Activated CD8-positive, alpha-beta memory T cell treated with anti-CD3 and anti-CD28 coated beads, Interleukin-2, amount 50 U/mL, for 24 hours (primary cell): Measurements from ENCODE around the gene NAGPA.
"Not testable (repeated sequence)": the region's sequence is repeated elsewhere in the genome, so short reads cannot be mapped to it uniquely, and the experiment has no call there.

Experiments
- DNase-seq: peaks from one replicate; pipeline ENCODE4 v3.0.0-alpha.2; 2020; ENCODE audit errors: extremely low read depth

Gene NAGPA

DNA sequence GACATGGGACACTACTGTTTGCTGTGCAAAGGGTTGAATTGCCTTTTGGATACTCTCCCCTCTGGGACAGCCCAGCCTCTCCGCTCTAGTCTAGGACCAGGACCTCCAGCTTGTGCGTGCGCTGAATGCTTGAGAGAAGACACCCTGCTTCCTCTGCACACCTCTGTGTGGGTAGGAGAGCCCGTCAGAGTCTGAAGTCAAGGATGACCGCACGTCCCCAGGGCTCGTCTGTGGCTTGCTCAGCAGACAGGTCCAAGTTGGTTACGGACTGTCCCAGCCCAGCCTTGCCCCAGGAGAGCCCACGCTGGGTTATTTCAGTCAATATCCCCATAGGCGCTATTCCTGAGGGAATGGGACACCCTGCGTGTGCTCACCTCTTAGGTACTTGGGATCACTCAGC lies 28.3 kb upstream of the NAGPA start:
- DNase-seq, result no peak

GRCh38 chr16:5060073-5060641 lies 26.4 kb upstream of the NAGPA start:
- DNase-seq, result no peak

- DNase-seq, result no peak
Observed at GRCh38 chr16:5059386-5060072, 25.8 kb upstream of the NAGPA start.

DNA sequence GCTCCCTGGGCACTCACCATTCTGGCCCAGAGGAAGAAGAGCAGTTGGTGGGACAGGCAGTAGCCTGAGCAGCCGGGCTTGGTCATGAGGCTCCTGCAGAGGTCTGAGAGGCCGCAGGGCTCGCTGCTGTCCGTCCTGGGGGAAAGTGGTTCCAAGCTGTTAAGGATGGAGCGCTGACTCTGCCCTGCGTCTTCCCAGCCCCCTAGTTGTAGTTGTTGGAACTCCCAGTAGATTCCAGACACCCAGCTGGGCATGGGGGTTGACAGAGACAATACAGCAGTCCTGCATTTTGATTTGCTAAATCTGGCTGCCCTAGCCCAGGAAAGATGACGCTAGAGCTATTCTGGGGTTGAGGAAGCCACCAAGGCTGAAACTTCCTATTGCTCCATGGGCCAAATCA lies 24.7 kb upstream of the NAGPA start:
- DNase-seq, result no peak

- DNase-seq, result no peak
Observed at GRCh38 chr16:5056352-5056751, 22.6 kb upstream of the NAGPA start.

GRCh38 chr16:5054876-5055865 lies 21.4 kb upstream of the NAGPA start:
- no peak for DNase-seq

DNA sequence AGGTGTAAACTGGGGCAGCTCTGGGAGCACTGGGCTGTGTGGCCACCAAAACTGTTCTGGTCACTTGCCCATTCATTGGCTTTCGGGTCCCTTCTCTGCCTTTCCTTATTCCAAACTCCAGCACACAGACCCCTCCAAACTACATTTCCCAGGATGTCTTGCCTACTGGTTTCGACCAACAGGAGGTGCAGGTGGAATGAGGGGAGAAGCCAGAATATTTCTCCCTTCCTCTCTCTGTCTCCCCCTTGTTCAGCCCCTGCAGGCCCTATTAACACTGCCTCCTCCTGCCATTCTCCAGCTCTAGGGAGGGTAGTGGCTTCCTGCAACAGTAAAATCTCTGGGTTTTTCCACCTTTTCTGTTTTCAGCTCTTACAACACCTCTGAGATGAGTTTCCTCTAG lies 13.2 kb upstream of the NAGPA start:
- DNase-seq, result no peak

DNA sequence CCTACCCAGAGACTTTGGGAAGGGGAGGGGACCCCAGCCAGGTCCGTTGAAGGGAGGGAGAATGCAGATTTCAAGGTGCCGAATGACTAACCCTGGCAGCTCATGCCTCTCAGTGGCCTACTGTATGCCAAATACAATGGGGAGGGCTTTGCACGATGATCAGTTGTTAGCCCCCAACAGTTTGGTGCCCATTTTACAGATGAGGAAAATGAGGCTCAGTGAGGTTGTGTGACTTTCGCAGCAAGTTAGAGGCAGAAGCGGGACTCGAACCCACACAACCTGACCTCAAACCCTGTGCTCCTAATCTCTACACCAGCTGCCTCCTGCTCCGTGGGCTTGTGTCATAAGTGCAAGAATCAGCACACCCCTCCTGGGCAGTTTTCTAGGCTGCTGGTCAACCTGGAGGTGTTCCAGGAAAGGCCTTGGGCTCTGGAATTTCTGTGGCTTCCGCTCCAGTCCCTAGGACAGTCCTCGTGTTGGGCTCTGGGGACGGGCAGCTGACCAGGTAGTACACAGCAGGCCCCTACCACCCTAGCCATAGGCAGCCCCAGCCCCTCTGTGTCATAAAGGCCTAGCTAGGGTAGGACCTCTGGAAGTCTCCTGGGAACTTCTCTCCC lies 11.9 kb upstream of the NAGPA start:
- no peak for DNase-seq

GRCh38 chr16:5044581-5044980 lies 10.8 kb upstream of the NAGPA start:
- DNase-seq, result not testable (repeated sequence)

DNA sequence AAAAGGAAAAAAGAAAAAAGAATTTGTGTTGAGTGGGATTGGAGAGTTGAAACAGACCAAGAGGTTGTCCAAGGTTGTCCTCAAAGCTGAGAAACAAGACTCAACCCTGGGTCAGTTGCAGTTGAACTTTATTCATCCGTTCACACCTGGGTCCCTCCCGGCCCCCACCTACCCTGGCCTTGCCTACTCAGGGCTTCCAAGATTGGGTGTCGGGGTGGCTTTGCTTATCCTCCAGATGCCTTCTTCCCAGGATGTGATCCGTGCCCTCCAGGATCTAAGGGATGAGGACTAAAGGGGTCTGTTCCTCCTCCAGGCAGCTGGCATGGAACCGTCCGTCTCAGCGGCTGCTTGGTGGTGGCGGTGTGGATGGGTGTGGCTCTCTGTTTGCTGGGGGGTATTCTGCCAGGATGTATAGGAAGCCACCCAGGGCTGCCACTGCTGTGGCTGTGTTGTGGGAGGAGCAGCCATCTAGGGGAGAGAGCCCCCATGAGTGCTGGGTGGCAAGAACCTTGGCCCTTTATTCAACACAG lies 10.3 kb upstream of the NAGPA start:
- no peak for DNase-seq

DNA sequence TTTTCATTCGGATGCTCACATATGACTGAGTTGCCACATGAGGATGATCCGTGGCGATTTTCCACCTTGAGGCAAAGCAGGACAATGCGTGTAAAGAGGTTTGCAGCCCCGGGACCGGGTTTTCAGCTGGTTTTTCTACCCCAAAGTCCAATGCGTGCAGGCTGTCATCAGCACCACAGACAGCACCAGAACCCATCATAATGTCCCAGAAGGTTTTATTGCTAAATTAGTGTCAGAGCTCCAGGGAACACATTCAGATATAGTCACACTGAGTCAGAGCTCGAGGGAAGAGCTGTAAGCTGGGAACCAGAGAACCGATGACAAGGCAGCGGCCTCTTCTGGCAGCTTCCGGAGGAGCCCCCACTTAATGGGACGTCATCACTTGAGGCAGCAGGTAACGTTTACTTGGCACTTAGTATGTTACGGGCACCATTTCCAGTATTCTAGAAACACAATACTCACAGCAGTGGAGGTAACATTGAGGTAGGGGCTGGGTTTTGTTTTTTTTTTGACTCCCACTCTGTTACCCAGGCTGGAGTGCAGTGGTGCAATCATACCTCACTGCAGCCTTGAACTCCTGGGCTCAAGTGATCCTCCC lies 8.9 kb upstream of the NAGPA start:
- DNase-seq, result no peak

GRCh38 chr16:5041600-5042133 lies 7.9 kb upstream of the NAGPA start:
- DNase-seq, result no peak

DNA sequence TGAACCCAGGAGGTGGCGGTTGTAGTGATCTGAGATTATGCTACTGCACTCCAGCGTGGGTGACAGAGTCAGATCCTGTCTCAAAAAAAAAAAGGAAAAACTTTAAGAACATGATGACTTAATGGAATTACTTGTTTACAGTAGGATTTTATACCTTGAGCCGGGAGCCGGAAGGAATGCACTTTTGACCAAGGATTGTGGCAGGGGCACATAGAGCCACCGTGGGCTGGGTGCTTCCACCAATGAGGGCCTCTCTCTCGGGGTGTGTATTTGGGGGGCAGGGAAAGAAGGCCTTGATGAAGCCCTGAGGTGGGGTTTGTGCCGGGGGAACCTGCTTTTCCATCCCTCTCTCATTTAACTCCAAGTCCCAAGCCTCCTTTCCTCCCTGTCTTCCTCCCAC lies 6.7 kb upstream of the NAGPA start:
- DNase-seq, result no peak

GRCh38 chr16:5036228-5037156 lies 2.8 kb upstream of the NAGPA start:
- DNase-seq, result no peak

DNA sequence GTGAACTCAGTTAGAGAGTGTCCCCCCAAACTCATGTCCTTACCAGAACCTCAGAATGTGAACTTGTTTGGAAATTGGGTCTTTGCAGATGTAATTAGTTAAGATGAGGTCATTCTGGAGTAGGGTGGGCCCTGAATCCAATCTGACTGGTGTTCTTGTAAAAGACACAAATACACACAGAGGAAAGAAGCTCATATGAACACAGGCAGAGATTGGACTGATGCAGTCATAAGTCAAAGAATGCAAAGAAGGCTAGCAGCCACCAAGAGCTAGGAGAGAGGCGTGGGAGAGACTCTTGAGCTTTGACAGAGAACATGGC lies 2.1 kb upstream of the NAGPA start:
- no peak for DNase-seq

DNA sequence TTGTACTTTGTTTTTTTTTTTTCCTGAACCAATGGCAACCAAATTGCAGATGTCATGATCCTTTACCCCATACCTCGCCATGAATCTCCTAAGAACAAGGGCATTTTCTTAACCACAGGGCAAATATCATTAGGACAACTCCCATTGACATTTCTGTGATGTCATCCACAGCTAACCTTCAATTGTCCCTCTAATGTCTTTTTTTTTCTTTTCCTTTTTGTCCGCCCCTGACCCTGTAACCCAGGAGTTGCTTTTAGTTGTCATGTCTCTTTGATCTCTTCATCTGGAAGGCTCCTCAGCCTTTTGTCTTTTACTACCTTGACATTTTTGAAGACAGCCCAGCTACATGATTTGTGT lies 410 bp upstream of the NAGPA start:
- DNase-seq, result no peak

DNA sequence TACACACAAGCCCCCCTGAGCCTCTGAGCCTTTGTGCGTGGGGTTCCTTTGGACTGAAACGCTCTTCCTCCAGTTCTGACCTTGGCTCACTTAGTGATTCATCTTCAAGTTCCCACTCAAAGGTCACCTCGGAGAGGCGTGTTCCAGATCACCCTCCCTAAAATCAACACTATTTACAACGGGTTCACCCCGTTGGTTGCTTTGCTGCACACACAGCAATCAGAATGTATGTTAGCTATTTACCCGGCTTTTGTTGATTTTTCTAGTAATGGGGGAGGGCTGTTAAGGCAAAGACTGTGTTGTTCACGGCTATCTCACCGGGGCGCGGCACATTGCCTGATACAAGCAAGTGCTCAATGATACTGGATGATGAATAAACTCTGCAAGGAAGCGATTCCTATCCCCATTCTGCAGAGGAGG lies 977 bp downstream of the NAGPA start:
- DNase-seq, result no peak

- no peak for DNase-seq
Observed at GRCh38 chr16:5031601-5032000, 2.1 kb downstream of the NAGPA start.

DNA sequence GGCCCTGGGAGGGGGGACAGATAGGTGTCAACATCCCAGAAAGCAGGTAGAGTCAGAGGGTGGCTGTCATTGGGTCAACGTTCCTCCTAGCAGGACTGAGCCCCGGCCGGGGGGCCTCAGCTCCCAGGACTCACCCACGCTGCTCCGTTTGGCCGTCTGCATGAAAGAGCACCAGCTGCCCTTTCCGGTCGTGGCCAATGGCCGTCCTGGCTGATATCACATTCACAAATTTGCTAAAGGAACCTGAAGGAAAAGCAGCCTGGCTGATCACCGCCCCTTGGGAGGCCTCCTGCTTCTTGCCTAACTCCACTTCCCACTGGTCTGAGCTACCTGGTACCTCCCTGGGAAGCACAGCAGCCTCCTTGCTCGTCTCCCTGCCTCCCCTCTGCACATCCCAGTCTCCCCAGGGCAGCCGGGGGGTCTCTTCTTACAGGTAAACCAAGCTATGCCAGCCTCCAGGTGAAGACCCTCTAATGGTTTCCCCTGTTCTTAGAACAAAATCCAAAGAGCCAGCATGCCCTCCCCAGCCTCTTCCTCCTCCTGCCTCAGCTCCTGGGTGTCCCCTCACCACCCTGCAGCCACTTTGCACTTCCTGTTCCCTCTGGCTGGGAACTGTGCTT lies 3.4 kb downstream of the NAGPA start:
- DNase-seq, result no peak

DNA sequence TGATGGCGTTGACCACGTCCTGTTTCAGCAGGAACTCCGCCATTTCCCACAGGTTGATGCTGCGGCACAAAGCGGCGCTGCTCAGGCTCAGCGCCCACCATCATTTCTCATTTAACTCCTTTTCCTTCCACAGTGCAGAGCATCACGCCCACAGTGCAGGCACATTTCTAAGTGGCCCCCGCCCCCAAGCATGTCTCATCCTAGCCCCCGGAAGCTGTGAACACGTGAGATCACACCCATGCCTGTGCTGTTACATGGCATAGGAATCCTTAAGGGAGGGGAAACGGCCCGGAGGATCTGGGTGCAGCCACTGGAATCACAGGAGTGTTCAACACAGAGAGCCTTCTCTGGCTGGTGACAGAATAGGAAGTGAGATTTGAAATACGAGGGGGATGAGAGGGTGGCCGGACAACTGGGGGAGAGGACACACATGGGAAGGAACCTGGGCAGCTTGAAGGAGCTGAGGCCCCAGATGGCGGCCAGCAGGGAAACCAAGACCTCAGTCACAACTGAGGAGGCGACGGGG lies 4.7 kb downstream of the NAGPA start:
- DNase-seq, result no peak
